DLD1 (cell line): Measurements from ENCODE around the gene SLC15A2.
"Not testable (repeated sequence)": the region's sequence is repeated elsewhere in the genome, so short reads cannot be mapped to it uniquely, and the experiment has no call there.

Experiments
- in situ Hi-C: cut with HindIII; loops from 2 replicates; pipeline ENCODE4 v1.10.0; 2017; ENCODE audit warnings: low sequenced_read_pairs

Gene SLC15A2

DNA sequence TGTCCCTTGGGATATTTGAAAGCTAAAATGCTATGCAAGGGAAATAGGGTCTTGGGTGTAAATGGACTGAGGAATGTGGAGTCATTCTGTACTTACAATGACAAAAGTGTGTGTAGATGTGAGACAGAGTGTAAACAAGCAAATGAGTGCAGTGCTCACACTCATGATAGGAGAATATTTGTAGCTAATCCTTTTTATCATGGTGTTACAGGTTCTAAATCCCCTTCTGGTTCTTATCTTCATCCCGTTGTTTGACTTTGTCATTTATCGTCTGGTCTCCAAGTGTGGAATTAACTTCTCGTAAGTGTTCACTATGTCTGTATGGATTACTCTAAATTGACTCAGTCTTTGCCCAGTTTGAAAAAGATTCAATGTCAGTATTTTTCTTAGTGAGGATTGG is 30.5 kb downstream of the SLC15A2 start:
- in situ Hi-C loops = no loop called here

GRCh38 chr3:121926380-121926779 is 32.2 kb downstream of the SLC15A2 start:
- in situ Hi-C loops = no loop called here

- in situ Hi-C loops = not testable (repeated sequence)
Observed at GRCh38 chr3:121938141-121938855, 44.1 kb downstream of the SLC15A2 start.

DNA sequence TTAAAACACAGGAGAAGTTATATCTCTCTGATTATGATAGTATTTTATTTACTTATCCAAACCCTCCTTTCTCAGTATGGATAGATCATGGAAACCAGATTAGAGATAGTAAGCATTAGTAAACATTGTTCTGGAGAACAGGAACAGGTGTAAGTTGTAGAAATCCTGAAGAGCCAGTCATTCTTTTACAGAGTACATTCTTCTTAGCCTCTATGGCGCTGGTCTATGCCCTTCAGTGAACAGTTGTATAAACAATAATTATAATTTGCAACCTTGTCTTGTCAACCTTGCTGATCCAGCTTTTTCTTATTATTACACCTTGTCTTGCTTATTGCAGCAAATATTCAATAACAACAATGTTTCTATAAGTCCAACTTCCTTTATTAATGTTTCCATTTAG is 47.4 kb downstream of the SLC15A2 start:
- in situ Hi-C loops = no loop called here

- in situ Hi-C loops = no loop called here
Observed at GRCh38 chr3:121942116-121942786, 48.0 kb downstream of the SLC15A2 start.

GRCh38 chr3:121943431-121943830 is 49.2 kb downstream of the SLC15A2 start:
- in situ Hi-C loops = no loop called here

GRCh38 chr3:121948641-121949040 is 54.4 kb downstream of the SLC15A2 start:
- in situ Hi-C loops = no loop called here

GRCh38 chr3:121951291-121951919 is 57.2 kb downstream of the SLC15A2 start:
- in situ Hi-C loops = no loop called here

DNA sequence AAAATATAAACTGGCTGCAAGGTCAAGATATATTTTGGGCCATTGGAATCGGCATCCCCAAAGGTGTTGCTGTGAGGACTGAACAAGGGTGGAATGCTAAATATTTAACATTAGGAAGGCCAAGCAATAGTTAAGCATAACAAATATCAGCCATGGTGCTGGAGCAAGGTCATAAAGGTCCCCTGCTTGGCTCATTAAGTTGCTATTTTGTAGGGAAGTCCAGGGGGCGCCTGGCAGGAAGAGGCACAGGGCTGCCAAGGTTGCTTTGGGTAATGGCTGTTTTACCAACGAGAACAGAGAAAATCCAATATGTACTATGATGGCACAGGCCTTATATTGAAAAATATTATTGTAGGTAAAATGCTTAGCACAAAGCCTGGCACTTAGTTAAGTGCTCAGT is 62.2 kb downstream of the SLC15A2 start:
- in situ Hi-C loops = no loop called here

- in situ Hi-C loops = no loop called here
Observed at GRCh38 chr3:121957674-121958415, 63.6 kb downstream of the SLC15A2 start.

DNA sequence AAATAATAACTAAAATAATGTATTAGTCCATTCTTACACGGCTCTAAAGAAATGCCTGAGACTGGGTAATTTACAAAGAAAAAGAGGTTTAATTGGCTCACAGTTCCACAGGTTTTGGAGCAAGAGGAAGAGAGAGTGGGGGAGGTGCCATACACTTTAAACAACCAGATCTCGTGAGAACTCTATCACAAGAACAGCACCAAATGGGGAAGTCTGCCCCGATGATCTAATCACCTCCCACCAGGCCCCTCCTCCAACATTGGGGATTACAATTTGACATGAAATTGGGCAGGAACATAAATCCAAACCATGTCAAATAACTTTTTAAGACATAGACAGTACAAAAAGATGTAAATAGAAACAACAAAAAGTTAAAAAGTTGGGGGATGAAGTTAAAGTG is 64.6 kb downstream of the SLC15A2 start:
- in situ Hi-C loops = no loop called here

DNA sequence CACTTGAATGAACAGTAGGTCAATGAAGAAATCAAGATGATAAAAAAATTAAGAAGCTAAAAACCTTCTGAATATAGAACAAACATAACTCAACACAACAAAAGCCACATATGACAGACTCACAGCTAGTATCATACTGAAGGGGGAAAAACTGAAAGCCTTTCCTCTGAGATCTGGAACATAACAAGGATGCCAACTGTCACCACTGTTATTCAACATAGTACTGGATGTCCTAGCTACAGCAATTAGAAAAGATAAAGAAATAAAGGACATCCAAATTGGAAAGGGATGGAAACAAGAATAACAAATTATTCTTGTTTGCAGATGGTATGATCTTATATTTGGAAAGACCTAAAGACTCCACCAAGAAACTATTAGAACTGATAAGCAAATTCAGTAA is 67.1 kb downstream of the SLC15A2 start:
- in situ Hi-C loops = no loop called here

DNA sequence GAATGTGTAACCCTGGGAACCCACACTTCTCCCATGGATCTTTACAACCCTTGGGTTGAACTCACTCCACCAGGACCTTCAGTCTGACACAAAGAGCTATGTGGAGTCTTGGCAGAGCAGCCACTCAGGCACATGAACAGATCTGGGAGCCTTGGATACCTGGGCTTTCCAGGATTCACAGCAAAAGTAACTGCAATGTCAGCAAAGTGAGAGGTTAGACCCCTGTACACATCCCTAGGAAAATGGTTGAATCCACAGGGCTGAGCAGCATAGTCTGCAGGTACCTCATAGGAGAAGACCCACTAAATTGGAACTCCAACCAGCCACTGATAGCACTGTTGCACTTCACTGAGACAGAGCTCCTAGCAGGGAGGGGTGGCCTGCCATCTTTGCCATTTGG is 68.2 kb downstream of the SLC15A2 start:
- in situ Hi-C loops = no loop called here

DNA sequence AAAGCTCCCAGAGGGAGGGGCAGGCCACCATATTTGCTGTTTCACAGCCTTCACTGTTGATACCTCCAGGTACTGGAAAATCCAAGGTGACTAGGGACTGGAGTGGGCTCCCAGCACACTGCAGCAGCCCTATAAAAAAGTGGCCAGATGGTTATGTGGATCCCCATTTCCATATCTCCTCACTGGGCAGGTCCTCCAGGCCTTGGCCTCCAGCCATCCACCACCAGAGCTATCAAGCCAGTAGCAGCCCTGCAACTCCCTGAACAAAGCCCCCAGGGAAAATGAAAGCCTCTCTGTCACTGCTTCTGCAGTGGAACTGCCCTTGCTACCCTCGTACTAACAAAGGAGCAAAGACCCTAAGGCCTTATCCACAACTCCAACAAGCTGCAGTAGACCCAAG is 69.4 kb downstream of the SLC15A2 start:
- in situ Hi-C loops = no loop called here

DNA sequence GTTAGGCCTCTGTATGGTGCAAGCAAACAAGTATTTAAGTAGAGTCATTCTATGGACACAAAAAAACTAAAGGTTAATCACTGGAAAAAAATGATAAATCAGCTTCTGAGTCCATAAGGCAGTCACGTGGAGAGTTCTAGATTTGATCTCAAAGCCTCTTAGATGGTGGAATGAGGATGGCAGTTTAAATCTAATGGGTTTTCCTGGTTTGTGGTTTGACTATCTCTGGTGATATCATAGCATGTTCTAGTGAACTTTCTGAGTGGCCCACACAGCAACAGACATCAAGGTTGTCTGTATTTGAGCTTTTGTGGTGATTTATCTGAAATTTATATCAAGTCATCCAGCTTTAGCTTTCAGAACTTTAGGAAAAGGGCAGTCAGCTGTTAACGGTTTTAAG is 75.4 kb downstream of the SLC15A2 start:
- in situ Hi-C loops = no loop called here

- in situ Hi-C loops = no loop called here
Observed at GRCh38 chr3:121970047-121970446, 75.8 kb downstream of the SLC15A2 start.

GRCh38 chr3:121974601-121975111 is 80.5 kb downstream of the SLC15A2 start:
- in situ Hi-C loops = no loop called here

DNA sequence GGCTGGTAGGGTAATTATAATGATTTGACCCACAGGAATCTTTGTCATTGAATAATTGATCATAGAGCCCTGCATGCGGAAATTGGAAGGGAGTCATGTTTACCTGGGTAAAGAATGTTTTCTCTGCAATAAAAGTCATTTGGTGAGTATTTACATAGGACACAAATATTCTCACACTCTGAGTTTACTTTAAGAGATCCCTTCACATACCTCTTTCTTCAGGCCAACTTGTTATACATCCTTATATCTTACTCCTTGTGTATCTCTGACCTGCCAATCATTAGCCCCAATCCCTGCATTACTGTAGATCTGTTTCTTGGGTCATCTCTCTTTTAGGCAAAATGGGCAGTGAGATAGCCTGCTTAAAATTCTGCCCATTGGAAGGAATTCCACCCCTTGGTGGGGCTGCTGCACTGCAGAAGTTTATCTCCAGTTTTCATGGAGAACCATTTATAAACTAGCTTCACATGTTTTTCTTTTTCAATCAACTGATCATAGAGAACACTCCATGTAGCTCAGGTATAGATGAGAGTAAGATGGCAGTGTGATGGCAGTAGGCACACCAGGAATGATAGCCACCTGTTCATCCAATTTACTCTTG is 81.6 kb downstream of the SLC15A2 start:
- in situ Hi-C loops = no loop called here

- in situ Hi-C loops = no loop called here
Observed at GRCh38 chr3:121976727-121977126, 82.5 kb downstream of the SLC15A2 start.

GRCh38 chr3:121979246-121979645 is 85.0 kb downstream of the SLC15A2 start:
- in situ Hi-C loops = no loop called here
